Measurements from ENCODE around the gene IFT74. TPM values are rescaled to one million over a fixed set of nuclear protein-coding genes. Genes with fewer than 3 reads are reported as not detected.

Gene IFT74
- total and polyA plus RNA-seq, 9 of the 15 experiments (the other 6 are each of a cell fraction or from before 2014, with no cell fraction given), result 6.1 to 13.2 (median 9.3) TPM

- TF ChIP-seq USF1 (CRISPR knock-in tag; IDR thresholded peaks at IDR 0.05), result no peak
- TF ChIP-seq ZBTB11 (CRISPR knock-in tag; IDR thresholded peaks at IDR 0.05), result peak in 1 of 3 experiments; percentile 81; a peak in 2 of 6 replicates
- TF ChIP-seq ZNF165 (CRISPR knock-in tag; IDR thresholded peaks at IDR 0.05; ENCODE audit: borderline replicate concordance), result no peak
- TF ChIP-seq KLF16 (IDR thresholded peaks at IDR 0.05), result no peak
- 0 out of 2 replicates have a peak, but pooled peaks have one; percentile 43 for TF ChIP-seq ZNF644 (tag; IDR thresholded peaks at IDR 0.05; ENCODE audit: low read depth)
- no peak for TF ChIP-seq FOXK1 (CRISPR knock-in tag; IDR thresholded peaks at IDR 0.05; ENCODE audit: borderline replicate concordance)
- 0 out of 4 replicates have a peak, but pooled peaks of 1 of the 2 experiments have one; percentile 29 for TF ChIP-seq UBTF (IDR thresholded peaks at IDR 0.05; ENCODE audit: borderline replicate concordance in 1 of 2, low read depth in 2 of 2, low read length in 2 of 2)
- peak; percentile 27; the same call in 1 of the 2 replicates for TF ChIP-seq MYC (IDR thresholded peaks at IDR 0.05; ENCODE audit: low read depth, low read length)
- TF ChIP-seq MYC (CRISPR knock-in tag; IDR thresholded peaks at IDR 0.05; ENCODE audit: borderline replicate concordance, low read depth), result no peak
- no peak for TF ChIP-seq NCOA4 (IDR thresholded peaks at IDR 0.05; ENCODE audit: partially characterized antibody)
- no peak for TF ChIP-seq NR2C2 (CRISPR knock-in tag; IDR thresholded peaks at IDR 0.05)
- TF ChIP-seq NR2C2 (tag; IDR thresholded peaks at IDR 0.05), result peak; percentile 74
- peak; percentile 59 to 61 for TF ChIP-seq NRF1 (conservative IDR thresholded peaks at IDR 0.05 in 1 of 2, IDR thresholded peaks at IDR 0.05 in 1 of 2)
- no peak for TF ChIP-seq ATF4 (CRISPR knock-in tag; IDR thresholded peaks at IDR 0.05)
- TF ChIP-seq NR0B1 (IDR thresholded peaks at IDR 0.05; ENCODE audit: partially characterized antibody), result no peak
- TF ChIP-seq TAF7 (tag; IDR thresholded peaks at IDR 0.05), result 0 out of 2 replicates have a peak, but pooled peaks have one; percentile 14
These were observed 9.2 kb upstream of the IFT74 start, which contains the start of gene PLAA (continued) for GRCh38 chr9:26946753-26947727.
